T-helper 2 cell treated with Interferon-gamma antibody and Interleukin-4, amounts not matched to agents 5 μg/mL and 100 μg/mL, for 36 hours (primary cell): ENCODE measurements around the gene ZNF92.
"Not testable (repeated sequence)": the region's sequence is repeated elsewhere in the genome, so short reads cannot be mapped to it uniquely, and the experiment has no call there.

Source experiments
- DNase-seq: peaks from one replicate; pipeline ENCODE4 v3.0.0; 2021; ENCODE audit warnings: low spot score
- H3K27ac Mint-ChIP-seq: one replicate; pipeline ENCODE4 v1.8.0; 2021; ENCODE audit warnings: mild to moderate bottlenecking, mixed read lengths
- H3K27me3 Mint-ChIP-seq: one replicate; pipeline ENCODE4 v1.8.0; 2021; ENCODE audit warnings: low read depth, mixed read lengths
- H3K36me3 Mint-ChIP-seq: one replicate; pipeline ENCODE4 v1.8.0; 2021; ENCODE audit warnings: low read depth, mixed read lengths
- H3K4me1 Mint-ChIP-seq: one replicate; pipeline ENCODE4 v1.8.0; 2021; ENCODE audit warnings: low read depth, mixed read lengths
- H3K4me3 Mint-ChIP-seq: one replicate; pipeline ENCODE4 v1.8.0; 2022; ENCODE audit warnings: mild to moderate bottlenecking, moderate library complexity, mixed read lengths
- H3K9me3 Mint-ChIP-seq: one replicate; pipeline ENCODE4 v1.8.0; 2021; ENCODE audit warnings: mixed read lengths

Gene ZNF92

GRCh38 chr7:65397730-65398142 lies 24.1 kb downstream of the ZNF92 start:
- no peak overlapping the region for H3K27ac Mint-ChIP-seq
- H3K27me3 Mint-ChIP-seq = no peaks in the 10 kb centered on the region
- H3K4me3 Mint-ChIP-seq = no peak overlapping the region
- peaks cover 68% of the 10 kb centered on the region for H3K36me3 Mint-ChIP-seq
- H3K4me1 Mint-ChIP-seq = peaks cover 4% of the 10 kb centered on the region
- no peak for DNase-seq
- H3K9me3 Mint-ChIP-seq = peaks cover 59% of the 10 kb centered on the region

GRCh38 chr7:65398671-65399070 lies 25.0 kb downstream of the ZNF92 start:
- H3K27ac Mint-ChIP-seq, H3K4me3 Mint-ChIP-seq, DNase-seq, H3K4me1 Mint-ChIP-seq, H3K27me3 Mint-ChIP-seq: not testable (repeated sequence)
- peaks cover 60% of the 10 kb centered on the region for H3K36me3 Mint-ChIP-seq
- H3K9me3 Mint-ChIP-seq = peaks cover 65% of the 10 kb centered on the region

- not testable (repeated sequence) for DNase-seq, H3K4me3 Mint-ChIP-seq, H3K4me1 Mint-ChIP-seq, H3K27ac Mint-ChIP-seq, H3K27me3 Mint-ChIP-seq
- Mint-ChIP-seq H3K9me3 (peaks cover 65% of the 10 kb centered on the region), H3K36me3 (peaks cover 59% of the 10 kb centered on the region)
Observed at GRCh38 chr7:65399101-65399500, 25.4 kb downstream of the ZNF92 start.

GRCh38 chr7:65404020-65404419 lies 30.4 kb downstream of the ZNF92 start:
- H3K36me3 Mint-ChIP-seq = peaks cover 20% of the 10 kb centered on the region
- no peak overlapping the region for H3K27ac Mint-ChIP-seq
- H3K9me3 Mint-ChIP-seq = peaks cover 57% of the 10 kb centered on the region
- DNase-seq = no peak
- H3K4me3 Mint-ChIP-seq = no peak overlapping the region
- H3K4me1 Mint-ChIP-seq = no peaks in the 10 kb centered on the region
- no peaks in the 10 kb centered on the region for H3K27me3 Mint-ChIP-seq

GRCh38 chr7:65406706-65407105 lies 33.1 kb downstream of the ZNF92 start:
- not testable (repeated sequence) for H3K4me3 Mint-ChIP-seq, H3K4me1 Mint-ChIP-seq, H3K27me3 Mint-ChIP-seq, H3K27ac Mint-ChIP-seq, DNase-seq, H3K36me3 Mint-ChIP-seq
- peaks cover 39% of the 10 kb centered on the region for H3K9me3 Mint-ChIP-seq

GRCh38 chr7:65409363-65409762 lies 35.7 kb downstream of the ZNF92 start:
- Mint-ChIP-seq H3K9me3 (peaks cover 26% of the 10 kb centered on the region), H3K27ac (no peak overlapping the region), H3K4me1 (no peaks in the 10 kb centered on the region), H3K4me3 (no peak overlapping the region), H3K36me3 (no peaks in the 10 kb centered on the region), H3K27me3 (no peaks in the 10 kb centered on the region)
- DNase-seq = no peak

- no peaks in the 10 kb centered on the region for H3K4me1 Mint-ChIP-seq
- peaks cover 19% of the 10 kb centered on the region for H3K9me3 Mint-ChIP-seq
- no peak overlapping the region for H3K4me3 Mint-ChIP-seq
- no peak overlapping the region for H3K27ac Mint-ChIP-seq
- no peaks in the 10 kb centered on the region for H3K36me3 Mint-ChIP-seq
- no peaks in the 10 kb centered on the region for H3K27me3 Mint-ChIP-seq
- no peak for DNase-seq
Observed at GRCh38 chr7:65411249-65411648, 37.6 kb downstream of the ZNF92 start.

- H3K4me1 Mint-ChIP-seq = no peaks in the 10 kb centered on the region
- H3K27me3 Mint-ChIP-seq = no peaks in the 10 kb centered on the region
- DNase-seq = no peak
- no peak overlapping the region for H3K27ac Mint-ChIP-seq
- peaks cover 48% of the 10 kb centered on the region for H3K9me3 Mint-ChIP-seq
- no peaks in the 10 kb centered on the region for H3K36me3 Mint-ChIP-seq
- no peak overlapping the region for H3K4me3 Mint-ChIP-seq
Observed at GRCh38 chr7:65422670-65423069, 49.0 kb downstream of the ZNF92 start.

GRCh38 chr7:65423286-65423685 lies 49.6 kb downstream of the ZNF92 start:
- H3K27ac Mint-ChIP-seq, H3K4me3 Mint-ChIP-seq, H3K4me1 Mint-ChIP-seq, DNase-seq, H3K27me3 Mint-ChIP-seq, H3K36me3 Mint-ChIP-seq: not testable (repeated sequence)
- peaks cover 52% of the 10 kb centered on the region for H3K9me3 Mint-ChIP-seq

GRCh38 chr7:65429642-65430343 lies 56.1 kb downstream of the ZNF92 start:
- no peak overlapping the region for H3K4me3 Mint-ChIP-seq
- H3K9me3 Mint-ChIP-seq = peaks cover 49% of the 10 kb centered on the region
- H3K36me3 Mint-ChIP-seq = peaks cover 3% of the 10 kb centered on the region
- no peak overlapping the region for H3K27ac Mint-ChIP-seq
- H3K27me3 Mint-ChIP-seq = no peaks in the 10 kb centered on the region
- no peak for DNase-seq
- H3K4me1 Mint-ChIP-seq = no peaks in the 10 kb centered on the region

- H3K4me1 Mint-ChIP-seq = no peaks in the 10 kb centered on the region
- H3K27me3 Mint-ChIP-seq = no peaks in the 10 kb centered on the region
- H3K36me3 Mint-ChIP-seq = peaks cover 3% of the 10 kb centered on the region
- no peak overlapping the region for H3K4me3 Mint-ChIP-seq
- peaks cover 42% of the 10 kb centered on the region for H3K9me3 Mint-ChIP-seq
- no peak overlapping the region for H3K27ac Mint-ChIP-seq
- no peak for DNase-seq
Observed at GRCh38 chr7:65430344-65431186, 56.9 kb downstream of the ZNF92 start.

- no peak for DNase-seq
- Mint-ChIP-seq H3K27ac (no peak overlapping the region), H3K4me1 (no peaks in the 10 kb centered on the region), H3K9me3 (peaks cover 8% of the 10 kb centered on the region), H3K27me3 (no peaks in the 10 kb centered on the region), H3K36me3 (peaks cover under 1% of the 10 kb centered on the region), H3K4me3 (no peak overlapping the region)
Observed at GRCh38 chr7:65434307-65434706, 60.7 kb downstream of the ZNF92 start.

GRCh38 chr7:65436163-65436562 lies 62.5 kb downstream of the ZNF92 start:
- Mint-ChIP-seq H3K9me3 (peaks cover 5% of the 10 kb centered on the region), H3K27ac (no peak overlapping the region), H3K4me1 (no peaks in the 10 kb centered on the region), H3K27me3 (no peaks in the 10 kb centered on the region), H3K36me3 (no peaks in the 10 kb centered on the region), H3K4me3 (no peak overlapping the region)
- no peak for DNase-seq

- DNase-seq = no peak
- no peaks in the 10 kb centered on the region for H3K9me3 Mint-ChIP-seq
- H3K4me3 Mint-ChIP-seq = no peak overlapping the region
- H3K36me3 Mint-ChIP-seq = no peaks in the 10 kb centered on the region
- H3K4me1 Mint-ChIP-seq = no peaks in the 10 kb centered on the region
- H3K27ac Mint-ChIP-seq = no peak overlapping the region
- no peaks in the 10 kb centered on the region for H3K27me3 Mint-ChIP-seq
Observed at GRCh38 chr7:65438598-65438997, 64.9 kb downstream of the ZNF92 start.
